GM23338 (cell line): ENCODE measurements around the gene NCAPH2. TPM values are rescaled to one million over a fixed set of nuclear protein-coding genes. Genes with fewer than 3 reads are reported as not detected.

ENCODE experiments used
- ATAC-seq: fragments of 200-7000 bp; cut with Tn5 transposase; 3 replicates; pipeline ENCODE4 v1.9.1; 2020
- DNase-seq: peaks from one replicate; pipeline ENCODE4 v3.0.0-alpha.2; 2015; ENCODE audit warnings: low spot score
- H2AFZ ChIP-seq: fragments of 200-600 bp; sonication (generic); 2 replicates; pipeline ENCODE4 v1.8.0; 2016; ENCODE audit warnings: antibody characterized with exemption, mild to moderate bottlenecking, moderate library complexity
- H3F3A ChIP-seq: fragments of 200-600 bp; sonication (generic); replicated peaks from 2 replicates; pipeline ENCODE4 v1.8.0; 2017; ENCODE audit warnings: antibody characterized with exemption, mixed run types, low read depth
- H3K27ac ChIP-seq: fragments of 200-600 bp; sonication (generic); 2 replicates; pipeline ENCODE4 v1.6.1; 2016; ENCODE audit warnings: low read depth
- H3K27me3 ChIP-seq: fragments of 200-600 bp; sonication (generic); 2 replicates; pipeline ENCODE4 v1.8.0; 2016; ENCODE audit warnings: mild to moderate bottlenecking, mixed run types, moderate library complexity; ENCODE audit not compliant: insufficient read depth
- H3K36me3 ChIP-seq: fragments of 200-600 bp; sonication (generic); 2 replicates; pipeline ENCODE4 v1.8.0; 2016; ENCODE audit warnings: mild to moderate bottlenecking; ENCODE audit not compliant: insufficient read depth
- H3K4me1 ChIP-seq: fragments of 200-600 bp; sonication (generic); 2 replicates; pipeline ENCODE4 v1.8.0; 2016; ENCODE audit warnings: mild to moderate bottlenecking, moderate library complexity; ENCODE audit not compliant: insufficient read depth
- H3K4me2 ChIP-seq: fragments of 200-600 bp; sonication (generic); 2 replicates; pipeline ENCODE4 v1.7.1; 2017; ENCODE audit warnings: mixed run types
- H3K4me3 ChIP-seq: fragments of 200-600 bp; sonication (generic); 2 replicates; pipeline ENCODE4 v1.6.1; 2016; ENCODE audit warnings: mixed run types
- H3K79me2 ChIP-seq: fragments of 200-600 bp; sonication (generic); replicated peaks from 2 replicates; pipeline ENCODE4 v1.8.0; 2017; ENCODE audit warnings: mild to moderate bottlenecking; ENCODE audit not compliant: insufficient read depth
- H3K9me2 ChIP-seq: fragments of 200-600 bp; sonication (generic); 2 replicates; pipeline ENCODE4 v1.8.0; 2017; ENCODE audit not compliant: insufficient read depth
- H4K20me1 ChIP-seq: fragments of 200-600 bp; sonication (generic); replicated peaks from 2 replicates; pipeline ENCODE4 v1.8.0; 2017; ENCODE audit warnings: mild to moderate bottlenecking; ENCODE audit not compliant: insufficient read depth
- H3K27ac Mint-ChIP-seq: 2 replicates; pipeline ENCODE4 v1.8.0; 2020; ENCODE audit warnings: inconsistent platforms, mild to moderate bottlenecking, moderate library complexity, mixed read lengths
- H3K27me3 Mint-ChIP-seq: 3 replicates; pipeline ENCODE4 v1.8.0; 2022; ENCODE audit warnings: low read depth, mild to moderate bottlenecking, moderate library complexity, mixed read lengths, inconsistent platforms; ENCODE audit not compliant: insufficient read depth, poor library complexity
- H3K36me3 Mint-ChIP-seq: 3 replicates; pipeline ENCODE4 v1.8.0; 2021; ENCODE audit warnings: low read depth, mild to moderate bottlenecking, inconsistent platforms, moderate library complexity, mixed read lengths
- H3K4me1 Mint-ChIP-seq: 3 replicates; pipeline ENCODE4 v1.8.0; 2020; ENCODE audit warnings: mild to moderate bottlenecking, inconsistent platforms, mixed read lengths
- H3K4me3 Mint-ChIP-seq: 3 replicates; pipeline ENCODE4 v1.8.0; 2021; ENCODE audit warnings: moderate library complexity, mild to moderate bottlenecking, inconsistent platforms, mixed read lengths
- H3K9me3 Mint-ChIP-seq: 3 replicates; pipeline ENCODE4 v1.8.0; 2020; ENCODE audit warnings: moderate library complexity, mild to moderate bottlenecking, inconsistent platforms, mixed read lengths
- CREB1 ChIP-seq: fragments of 250-450 bp; sonication (Bioruptor Pico); IDR thresholded peaks from 2 replicates; pipeline ENCODE4 v1.5.0; 2020; ENCODE audit warnings: low read depth, mild to moderate bottlenecking, moderate library complexity
- EZH2 ChIP-seq: fragments of 200-600 bp; sonication (generic); IDR thresholded peaks from one replicate; pipeline ENCODE4 v1.8.0; 2017; ENCODE audit warnings: antibody characterized with exemption, mild to moderate bottlenecking, low read depth; ENCODE audit not compliant: unreplicated experiment
- EZH2phosphoT487 ChIP-seq: fragments of 200-600 bp; sonication (generic); IDR thresholded peaks from one replicate; pipeline ENCODE4 v1.8.1; 2018; ENCODE audit warnings: antibody characterized with exemption; ENCODE audit not compliant: unreplicated experiment
- STAT1 ChIP-seq: IDR thresholded peaks from one replicate; pipeline ENCODE4 v1.6.1; 2016; ENCODE audit warnings: antibody characterized with exemption; ENCODE audit not compliant: unreplicated experiment
- ZNF114 ChIP-seq: fragments of 250-450 bp; sonication (Bioruptor Pico); IDR thresholded peaks from 2 replicates; pipeline ENCODE4 v1.5.0; 2020; ENCODE audit warnings: mild to moderate bottlenecking, moderate library complexity
- ZNF331 ChIP-seq: fragments of 250-450 bp; sonication (Bioruptor Pico); IDR thresholded peaks from 2 replicates; pipeline ENCODE4 v1.5.0; 2020; ENCODE audit warnings: low read depth, mild to moderate bottlenecking, moderate library complexity
- polyA plus RNA-seq: library from polyadenylated mRNA; unstranded; fragments of >200 nt; fragmentation: Nextera tagmentation; extraction: Ambion mirVana; gene quantifications from 2 replicates; pipeline ENCODE4 v1.2.1, GENCODE V29; 2016
- total RNA-seq: library from RNA; depleted of rRNA; stranded (reverse); fragments of >200 nt; shearing (Covaris generic); gene quantifications from 2 replicates; pipeline ENCODE4 v1.2.3, GENCODE V29; 2014
- TF ChIP-seq, protein P1 (sequence below): fragments of 250-450 bp; sonication (Bioruptor Pico); IDR thresholded peaks from 2 replicates; pipeline ENCODE4 v1.5.0; 2020; ENCODE audit warnings: mild to moderate bottlenecking, moderate library complexity
- TF ChIP-seq, protein P2 (sequence below): IDR thresholded peaks from one replicate; pipeline ENCODE4 v1.6.1; 2018; ENCODE audit warnings: antibody characterized with exemption; ENCODE audit not compliant: unreplicated experiment

Gene NCAPH2
- total and polyA plus RNA-seq, 2 experiments from 2014 or later = 52.2 to 76.1 TPM

DNA sequence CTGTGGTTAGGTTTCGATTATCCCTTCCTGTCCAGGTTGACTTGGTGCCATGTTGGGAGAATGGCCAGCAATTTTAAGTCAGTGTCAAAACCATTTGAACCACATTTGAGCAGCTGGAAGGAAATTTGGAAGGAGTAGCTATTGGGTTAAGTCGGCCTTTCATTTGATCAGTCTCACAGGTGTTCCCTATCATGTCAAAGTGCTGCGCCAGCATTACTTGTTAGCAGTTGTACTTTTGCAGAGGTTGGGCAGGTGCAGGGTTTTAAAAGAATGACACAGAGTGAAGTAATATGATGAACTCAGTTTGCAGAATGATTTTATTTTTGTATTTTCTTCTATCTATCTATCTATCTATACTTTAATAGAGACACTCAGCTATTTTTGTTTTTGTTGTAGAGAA lies 28.2 kb downstream of the NCAPH2 start (continued):
- TF ChIP-seq, protein P1, sequence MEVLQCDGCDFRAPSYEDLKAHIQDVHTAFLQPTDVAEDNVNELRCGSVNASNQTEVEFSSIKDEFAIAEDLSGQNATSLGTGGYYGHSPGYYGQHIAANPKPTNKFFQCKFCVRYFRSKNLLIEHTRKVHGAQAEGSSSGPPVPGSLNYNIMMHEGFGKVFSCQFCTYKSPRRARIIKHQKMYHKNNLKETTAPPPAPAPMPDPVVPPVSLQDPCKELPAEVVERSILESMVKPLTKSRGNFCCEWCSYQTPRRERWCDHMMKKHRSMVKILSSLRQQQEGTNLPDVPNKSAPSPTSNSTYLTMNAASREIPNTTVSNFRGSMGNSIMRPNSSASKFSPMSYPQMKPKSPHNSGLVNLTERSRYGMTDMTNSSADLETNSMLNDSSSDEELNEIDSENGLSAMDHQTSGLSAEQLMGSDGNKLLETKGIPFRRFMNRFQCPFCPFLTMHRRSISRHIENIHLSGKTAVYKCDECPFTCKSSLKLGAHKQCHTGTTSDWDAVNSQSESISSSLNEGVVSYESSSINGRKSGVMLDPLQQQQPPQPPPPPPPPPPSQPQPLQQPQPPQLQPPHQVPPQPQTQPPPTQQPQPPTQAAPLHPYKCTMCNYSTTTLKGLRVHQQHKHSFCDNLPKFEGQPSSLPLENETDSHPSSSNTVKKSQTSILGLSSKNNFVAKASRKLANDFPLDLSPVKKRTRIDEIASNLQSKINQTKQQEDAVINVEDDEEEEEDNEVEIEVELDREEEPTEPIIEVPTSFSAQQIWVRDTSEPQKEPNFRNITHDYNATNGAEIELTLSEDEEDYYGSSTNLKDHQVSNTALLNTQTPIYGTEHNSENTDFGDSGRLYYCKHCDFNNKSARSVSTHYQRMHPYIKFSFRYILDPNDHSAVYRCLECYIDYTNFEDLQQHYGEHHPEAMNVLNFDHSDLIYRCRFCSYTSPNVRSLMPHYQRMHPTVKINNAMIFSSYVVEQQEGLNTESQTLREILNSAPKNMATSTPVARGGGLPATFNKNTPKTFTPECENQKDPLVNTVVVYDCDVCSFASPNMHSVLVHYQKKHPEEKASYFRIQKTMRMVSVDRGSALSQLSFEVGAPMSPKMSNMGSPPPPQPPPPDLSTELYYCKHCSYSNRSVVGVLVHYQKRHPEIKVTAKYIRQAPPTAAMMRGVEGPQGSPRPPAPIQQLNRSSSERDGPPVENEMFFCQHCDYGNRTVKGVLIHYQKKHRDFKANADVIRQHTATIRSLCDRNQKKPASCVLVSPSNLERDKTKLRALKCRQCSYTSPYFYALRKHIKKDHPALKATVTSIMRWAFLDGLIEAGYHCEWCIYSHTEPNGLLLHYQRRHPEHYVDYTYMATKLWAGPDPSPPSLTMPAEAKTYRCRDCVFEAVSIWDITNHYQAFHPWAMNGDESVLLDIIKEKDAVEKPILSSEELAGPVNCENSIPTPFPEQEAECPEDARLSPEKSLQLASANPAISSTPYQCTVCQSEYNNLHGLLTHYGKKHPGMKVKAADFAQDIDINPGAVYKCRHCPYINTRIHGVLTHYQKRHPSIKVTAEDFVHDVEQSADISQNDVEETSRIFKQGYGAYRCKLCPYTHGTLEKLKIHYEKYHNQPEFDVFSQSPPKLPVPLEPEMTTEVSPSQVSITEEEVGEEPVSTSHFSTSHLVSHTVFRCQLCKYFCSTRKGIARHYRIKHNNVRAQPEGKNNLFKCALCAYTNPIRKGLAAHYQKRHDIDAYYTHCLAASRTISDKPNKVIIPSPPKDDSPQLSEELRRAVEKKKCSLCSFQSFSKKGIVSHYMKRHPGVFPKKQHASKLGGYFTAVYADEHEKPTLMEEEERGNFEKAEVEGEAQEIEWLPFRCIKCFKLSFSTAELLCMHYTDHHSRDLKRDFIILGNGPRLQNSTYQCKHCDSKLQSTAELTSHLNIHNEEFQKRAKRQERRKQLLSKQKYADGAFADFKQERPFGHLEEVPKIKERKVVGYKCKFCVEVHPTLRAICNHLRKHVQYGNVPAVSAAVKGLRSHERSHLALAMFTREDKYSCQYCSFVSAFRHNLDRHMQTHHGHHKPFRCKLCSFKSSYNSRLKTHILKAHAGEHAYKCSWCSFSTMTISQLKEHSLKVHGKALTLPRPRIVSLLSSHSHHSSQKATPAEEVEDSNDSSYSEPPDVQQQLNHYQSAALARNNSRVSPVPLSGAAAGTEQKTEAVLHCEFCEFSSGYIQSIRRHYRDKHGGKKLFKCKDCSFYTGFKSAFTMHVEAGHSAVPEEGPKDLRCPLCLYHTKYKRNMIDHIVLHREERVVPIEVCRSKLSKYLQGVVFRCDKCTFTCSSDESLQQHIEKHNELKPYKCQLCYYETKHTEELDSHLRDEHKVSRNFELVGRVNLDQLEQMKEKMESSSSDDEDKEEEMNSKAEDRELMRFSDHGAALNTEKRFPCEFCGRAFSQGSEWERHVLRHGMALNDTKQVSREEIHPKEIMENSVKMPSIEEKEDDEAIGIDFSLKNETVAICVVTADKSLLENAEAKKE (CRISPR knock-in tag) = no peak
- TF ChIP-seq STAT1 (no peak), EZH2phosphoT487 (no peak), ZNF331 (CRISPR knock-in tag) (no peak), EZH2 (no peak), CREB1 (CRISPR knock-in tag) (no peak)

DNA sequence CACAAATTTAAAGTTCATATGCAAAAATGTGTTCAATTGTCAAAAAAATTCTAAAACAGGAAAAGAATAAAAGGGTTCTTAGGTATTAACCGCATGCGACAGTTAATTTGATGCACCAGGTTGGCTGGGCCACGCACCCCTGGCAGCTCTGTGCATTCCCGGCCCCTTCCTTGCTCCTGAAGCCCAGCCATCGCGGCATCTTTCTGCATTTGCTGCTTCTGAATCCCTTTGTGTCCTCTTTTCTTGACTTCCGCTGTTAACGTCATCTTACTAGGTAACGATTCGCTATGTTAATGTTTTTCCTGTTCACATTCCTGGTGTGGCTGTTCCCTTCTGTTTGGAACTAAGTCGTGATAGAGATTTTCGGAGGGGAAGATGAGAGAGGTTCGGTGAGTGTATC lies 29.7 kb downstream of the NCAPH2 start:
- no peak overlapping the region for H3K27ac ChIP-seq
- no peak for ATAC-seq
- peaks cover 4% of the 10 kb centered on the region; the same call in 1 of the 3 replicates for H3K4me1 Mint-ChIP-seq
- TF ChIP-seq ZNF114 (CRISPR knock-in tag) (no peak), EZH2 (no peak)
- TF ChIP-seq, protein P2, sequence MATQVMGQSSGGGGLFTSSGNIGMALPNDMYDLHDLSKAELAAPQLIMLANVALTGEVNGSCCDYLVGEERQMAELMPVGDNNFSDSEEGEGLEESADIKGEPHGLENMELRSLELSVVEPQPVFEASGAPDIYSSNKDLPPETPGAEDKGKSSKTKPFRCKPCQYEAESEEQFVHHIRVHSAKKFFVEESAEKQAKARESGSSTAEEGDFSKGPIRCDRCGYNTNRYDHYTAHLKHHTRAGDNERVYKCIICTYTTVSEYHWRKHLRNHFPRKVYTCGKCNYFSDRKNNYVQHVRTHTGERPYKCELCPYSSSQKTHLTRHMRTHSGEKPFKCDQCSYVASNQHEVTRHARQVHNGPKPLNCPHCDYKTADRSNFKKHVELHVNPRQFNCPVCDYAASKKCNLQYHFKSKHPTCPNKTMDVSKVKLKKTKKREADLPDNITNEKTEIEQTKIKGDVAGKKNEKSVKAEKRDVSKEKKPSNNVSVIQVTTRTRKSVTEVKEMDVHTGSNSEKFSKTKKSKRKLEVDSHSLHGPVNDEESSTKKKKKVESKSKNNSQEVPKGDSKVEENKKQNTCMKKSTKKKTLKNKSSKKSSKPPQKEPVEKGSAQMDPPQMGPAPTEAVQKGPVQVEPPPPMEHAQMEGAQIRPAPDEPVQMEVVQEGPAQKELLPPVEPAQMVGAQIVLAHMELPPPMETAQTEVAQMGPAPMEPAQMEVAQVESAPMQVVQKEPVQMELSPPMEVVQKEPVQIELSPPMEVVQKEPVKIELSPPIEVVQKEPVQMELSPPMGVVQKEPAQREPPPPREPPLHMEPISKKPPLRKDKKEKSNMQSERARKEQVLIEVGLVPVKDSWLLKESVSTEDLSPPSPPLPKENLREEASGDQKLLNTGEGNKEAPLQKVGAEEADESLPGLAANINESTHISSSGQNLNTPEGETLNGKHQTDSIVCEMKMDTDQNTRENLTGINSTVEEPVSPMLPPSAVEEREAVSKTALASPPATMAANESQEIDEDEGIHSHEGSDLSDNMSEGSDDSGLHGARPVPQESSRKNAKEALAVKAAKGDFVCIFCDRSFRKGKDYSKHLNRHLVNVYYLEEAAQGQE = no peak

More for the DNA sequence above, 29.7 kb downstream of the NCAPH2 start:
- Mint-ChIP-seq H3K9me3 (no peaks in the 10 kb centered on the region), H3K4me3 (no peak overlapping the region), H3K27me3 (peaks cover 27% of the 10 kb centered on the region), H3K36me3 (no peaks in the 10 kb centered on the region), H3K27ac (no peak overlapping the region)
- H3K27me3 ChIP-seq = peaks cover 21% of the 10 kb centered on the region
- H3F3A ChIP-seq = no peaks in the 10 kb centered on the region
- no peak overlapping the region for H3K4me3 ChIP-seq
- H3K4me1 ChIP-seq = no peaks in the 10 kb centered on the region
- H3K36me3 ChIP-seq = no peaks in the 10 kb centered on the region
- H3K79me2 ChIP-seq = no peaks in the 10 kb centered on the region
- no peak overlapping the region for H2AFZ ChIP-seq
- no peak for DNase-seq
- no peaks in the 10 kb centered on the region; the same call in 1 of the 2 replicates for H4K20me1 ChIP-seq
- H3K4me2 ChIP-seq = no peak overlapping the region
- H3K9me2 ChIP-seq = no peaks in the 10 kb centered on the region
